Tibial nerve (tissue), 4 donors: Measurements from ENCODE around the gene ROM1. TPM values are rescaled to one million over a fixed set of nuclear protein-coding genes. Genes with fewer than 3 reads are reported as not detected.
A peak's percentile ranks its signal among the peaks of the same experiment; 100 is the strongest.
"Not testable (repeated sequence)": the region's sequence is repeated elsewhere in the genome, so short reads cannot be mapped to it uniquely, and the experiment has no call there.

Experiments used
- DNase-seq, 2 donors: peaks; one replicate each; pipeline ENCODE4 v3.0.0-alpha.2; 2019; ENCODE audit warnings: low spot score in 2 of 2
- H3K27ac ChIP-seq, 4 donors: fragments of 200-600 bp; sonication (generic) in 3 of 4; one replicate each; pipeline ENCODE4 v1.5.1; 2017 to 2019; ENCODE audit warnings: mild to moderate bottlenecking in 1 of 4
- H3K27me3 ChIP-seq, 2 donors: fragments of 200-600 bp; sonication (generic) in 1 of 2; one replicate each; pipeline versions ENCODE4 v1.5.1 to v1.6.0; 2017 to 2019
- H3K36me3 ChIP-seq, 3 donors: fragments of 200-600 bp; sonication (generic); one replicate each; pipeline ENCODE4 v1.5.1; 2018 to 2019
- H3K4me1 ChIP-seq, 4 donors: fragments of 200-600 bp; sonication (generic) in 3 of 4; one replicate each; pipeline ENCODE4 v1.5.1; 2017 to 2019
- H3K4me3 ChIP-seq, 4 donors: fragments of 200-600 bp; sonication (generic) in 3 of 4; one replicate each; pipeline ENCODE4 v1.5.1; 2017 to 2019; ENCODE audit warnings: mild to moderate bottlenecking in 1 of 4, moderate library complexity in 1 of 4
- H3K9me3 ChIP-seq, 4 donors: fragments of 200-600 bp; sonication (generic) in 3 of 4; one replicate each; pipeline ENCODE4 v1.5.1; 2017 to 2019
- CTCF ChIP-seq, 5 experiments: fragments of 200-600 bp in 3 of 5; fragments of 450-650 bp in 2 of 5; sonication (generic) in 3 of 5; IDR thresholded peaks; one replicate each; pipeline ENCODE4 v1.5.1; 2016 to 2019; ENCODE audit warnings: antibody characterized with exemption in 5 of 5, mild to moderate bottlenecking in 3 of 5, moderate library complexity in 2 of 5
- EP300 ChIP-seq, 2 donors: sonication (generic); formaldehyde crosslinking; IDR thresholded peaks; one replicate each; pipeline ENCODE4 v1.6.1; 2017; ENCODE audit warnings: antibody characterized with exemption in 2 of 2, mild to moderate bottlenecking in 1 of 2
- POLR2A ChIP-seq, 2 donors: fragments of 450-650 bp; IDR thresholded peaks; one replicate each; pipeline ENCODE4 v1.6.1; 2017; ENCODE audit warnings: antibody characterized with exemption in 2 of 2, mild to moderate bottlenecking in 2 of 2, moderate library complexity in 2 of 2
- WGBS, 2 donors: methylation state at CpG; one replicate each; pipeline ENCODE4 v1.1.5; 2018; 5-methylcytosine and 5-hydroxymethylcytosine counted together
- total RNA-seq, 4 donors: library from RNA; depleted of rRNA; stranded (reverse); fragments of >200 nt; gene quantifications; one replicate each; pipeline ENCODE4 v1.1.0, GENCODE V29; 2016

ROM1 gene
- total RNA-seq, 4 donors from 2014 or later, result 9.3 to 13.8 (median 11.2) TPM

- no peaks in the 10 kb centered on the region for H3K27me3 ChIP-seq
- peaks cover 0 to 80% (median 39%) of the 10 kb centered on the region in 3 donors for H3K36me3 ChIP-seq
- H3K9me3 ChIP-seq, result no peaks in the 10 kb centered on the region
- DNase-seq, result no peak
- H3K4me3 ChIP-seq, result no peak overlapping the region
- H3K27ac ChIP-seq, result no peak overlapping the region
- WGBS, 2 donors, result 71 to 77% methylated on average over 1 of the region's 1 CpG
- TF ChIP-seq POLR2A (IDR thresholded peaks at IDR 0.05) (no peak), EP300 (IDR thresholded peaks at IDR 0.05) (no peak), CTCF (IDR thresholded peaks at IDR 0.05) (no peak)
- peaks cover 0 to 44% (median 12%) of the 10 kb centered on the region in 4 donors for H3K4me1 ChIP-seq
These were observed 43.4 kb upstream of the ROM1 start for GRCh38 chr11:62569611-62570010.

GRCh38 chr11:62570903-62571302, 42.2 kb upstream of the ROM1 start:
- 89 to 92% methylated on average over 5 of the region's 5 CpGs for WGBS, 2 donors
- peak overlapping the region in 1 of 4 donors; percentile 89 for H3K27ac ChIP-seq
- not testable (repeated sequence) for DNase-seq

GRCh38 chr11:62571493-62571892, 41.6 kb upstream of the ROM1 start:
- peaks cover 0 to 55% (median 24%) of the 10 kb centered on the region in 4 donors for H3K4me1 ChIP-seq
- H3K27ac ChIP-seq, result peak overlapping the region in 2 of 4 donors; percentile 17 to 89
- WGBS, 2 donors, result 92 to 96% methylated on average over 5 of the region's 5 CpGs
- H3K4me3 ChIP-seq, H3K27me3 ChIP-seq, H3K9me3 ChIP-seq, DNase-seq: not testable (repeated sequence)
- peaks cover 0 to 75% (median 29%) of the 10 kb centered on the region in 3 donors for H3K36me3 ChIP-seq

More at GRCh38 chr11:62570903-62571302, 42.2 kb upstream of the ROM1 start:
- Histone ChIP-seq H3K36me3 (peaks cover 0 to 75% (median 34%) of the 10 kb centered on the region in 3 donors), H3K4me1 (peaks cover 0 to 54% (median 24%) of the 10 kb centered on the region in 4 donors)
- H3K4me3 ChIP-seq, H3K27me3 ChIP-seq, H3K9me3 ChIP-seq: not testable (repeated sequence)

- 78 to 80% methylated on average over 12 of the region's 12 CpGs for WGBS, 2 donors
- Histone ChIP-seq H3K27me3 (no peaks in the 10 kb centered on the region), H3K4me1 (peaks cover 0 to 64% (median 24%) of the 10 kb centered on the region in 4 donors), H3K9me3 (no peaks in the 10 kb centered on the region), H3K27ac (peak overlapping the region; percentile 69 to 89 (median 77)), H3K4me3 (peak overlapping the region; percentile 59 to 92 (median 88)), H3K36me3 (peaks cover 0 to 75% (median 25%) of the 10 kb centered on the region in 3 donors)
- TF ChIP-seq POLR2A (IDR thresholded peaks at IDR 0.05) (no peak), EP300 (IDR thresholded peaks at IDR 0.05) (no peak), CTCF (IDR thresholded peaks at IDR 0.05) (no peak)
- no peak for DNase-seq
These were observed 40.6 kb upstream of the ROM1 start for GRCh38 chr11:62572431-62572830.

- peak overlapping the region; percentile 69 to 89 (median 77) for H3K27ac ChIP-seq
- peaks cover 2 to 75% (median 25%) of the 10 kb centered on the region in 3 donors for H3K36me3 ChIP-seq
- TF ChIP-seq EP300 (IDR thresholded peaks at IDR 0.05) (no peak), CTCF (IDR thresholded peaks at IDR 0.05) (no peak), POLR2A (IDR thresholded peaks at IDR 0.05) (no peak)
- H3K27me3 ChIP-seq, result no peaks in the 10 kb centered on the region
- DNase-seq, result no peak
- H3K4me1 ChIP-seq, result peaks cover 0 to 64% (median 24%) of the 10 kb centered on the region in 4 donors
- H3K9me3 ChIP-seq, result no peaks in the 10 kb centered on the region
- WGBS, 2 donors, result 1% methylated on average over 33 of the region's 33 CpGs
- H3K4me3 ChIP-seq, result peak overlapping the region; percentile 59 to 92 (median 88)
These were observed 40.0 kb upstream of the ROM1 start for GRCh38 chr11:62573006-62573591.

- Histone ChIP-seq H3K4me1 (peaks cover 0 to 64% (median 24%) of the 10 kb centered on the region in 4 donors), H3K36me3 (peaks cover 2 to 75% (median 25%) of the 10 kb centered on the region in 3 donors), H3K4me3 (peak within 1 kb of the TSS; percentile 59 to 92 (median 88)), H3K27ac (peak within 1 kb of the TSS; percentile 87 to 91 (median 88)), H3K9me3 (no peaks in the 10 kb centered on the region), H3K27me3 (no peaks in the 10 kb centered on the region)
- DNase-seq, result peak; percentile 96 to 98
- peak; percentile 90 to 93 for TF ChIP-seq EP300 (IDR thresholded peaks at IDR 0.05)
- peak; percentile 75 to 93 for TF ChIP-seq POLR2A (IDR thresholded peaks at IDR 0.05)
- peak in 1 of 5 experiments; percentile 16 for TF ChIP-seq CTCF (IDR thresholded peaks at IDR 0.05)
- WGBS, 2 donors, result 1% methylated on average over 40 to 45 of the region's 46 CpGs
These were observed 39.3 kb upstream of the ROM1 start, which contains the start of gene EEF1G for GRCh38 chr11:62573592-62574362. Gene EEF1G, minus strand, starts transcription at chr11:62573891. Its CDS starts 49 bp downstream, at chr11:62573842.
